Measurements from ENCODE around the gene PLPPR3. TPM values are rescaled to one million over a fixed set of nuclear protein-coding genes. Genes with fewer than 3 reads are reported as not detected.

The PLPPR3 gene
- total and polyA plus RNA-seq, 9 of the 15 experiments (the other 6 are each of a cell fraction or from before 2014, with no cell fraction given), result 0.01 to 48.2 (median 8.6) TPM

DNA sequence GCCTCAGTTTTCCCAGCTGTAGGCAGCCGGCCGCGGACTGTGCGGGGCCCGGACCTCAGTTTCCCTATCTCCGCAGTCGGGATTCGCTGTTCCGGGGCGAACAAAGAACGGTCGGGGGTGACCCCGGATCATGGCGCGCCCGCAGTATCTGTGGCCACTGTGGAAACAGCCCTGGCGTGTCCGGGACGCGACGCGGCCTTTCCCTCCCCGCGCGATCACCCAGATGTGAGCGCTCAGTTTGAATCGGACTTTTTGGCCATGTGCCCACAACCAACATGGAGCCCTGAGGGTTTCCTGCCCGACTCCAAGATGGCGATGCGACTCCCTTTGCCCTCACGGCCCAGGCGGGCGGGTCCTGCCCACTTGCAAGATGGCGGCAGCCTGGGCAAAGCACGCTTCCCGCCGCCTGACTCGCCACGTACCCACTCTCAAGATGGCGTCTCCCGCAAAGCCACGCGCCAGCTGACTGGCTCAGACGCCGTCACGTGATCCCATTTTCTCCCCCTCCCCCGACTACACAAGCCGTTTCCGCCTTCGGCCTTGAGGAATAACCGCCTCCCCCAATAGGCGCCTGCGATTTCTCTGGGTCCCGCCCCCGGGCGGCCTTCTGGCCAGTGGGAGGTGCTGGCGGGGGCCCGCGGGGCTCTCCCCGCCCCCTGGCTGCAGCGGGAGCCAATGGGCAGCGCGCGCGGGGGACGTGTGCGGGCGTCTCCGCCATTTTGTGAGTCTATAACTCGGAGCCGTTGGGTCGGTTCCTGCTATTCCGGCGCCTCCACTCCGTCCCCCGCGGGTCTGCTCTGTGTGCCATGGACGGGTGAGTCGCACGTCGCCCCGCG lies 24.8 kb downstream of the PLPPR3 start, which contains the start of gene PTBP1 (continued):
- TF ChIP-seq, protein P1, sequence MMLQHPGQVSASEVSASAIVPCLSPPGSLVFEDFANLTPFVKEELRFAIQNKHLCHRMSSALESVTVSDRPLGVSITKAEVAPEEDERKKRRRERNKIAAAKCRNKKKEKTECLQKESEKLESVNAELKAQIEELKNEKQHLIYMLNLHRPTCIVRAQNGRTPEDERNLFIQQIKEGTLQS (IDR thresholded peaks at IDR 0.05), result peak; percentile 59; the same call in 1 of the 2 replicates
- TF ChIP-seq, protein P1 (CRISPR knock-in tag; conservative IDR thresholded peaks at IDR 0.05), result peak; percentile 82; the same call in 1 of the 2 replicates
- no peak for TF ChIP-seq XRCC3 (IDR thresholded peaks at IDR 0.05)
- TF ChIP-seq RBM17 (IDR thresholded peaks at IDR 0.05; ENCODE audit: borderline replicate concordance, low read depth, low read length), result no peak
- peak; percentile 39; the same call in 1 of the 2 replicates for TF ChIP-seq DPF2 (IDR thresholded peaks at IDR 0.05)
- TF ChIP-seq MCM5 (IDR thresholded peaks at IDR 0.05; ENCODE audit: low read depth), result no peak
- no peak for TF ChIP-seq IRF2 (CRISPR knock-in tag; IDR thresholded peaks at IDR 0.05)
- TF ChIP-seq ARID2 (IDR thresholded peaks at IDR 0.05), result no peak
- TF ChIP-seq SMARCC2 (IDR thresholded peaks at IDR 0.05; ENCODE audit: low read depth), result no peak
- no peak for TF ChIP-seq ZNF76 (CRISPR knock-in tag; IDR thresholded peaks at IDR 0.05; ENCODE audit: borderline replicate concordance)
- TF ChIP-seq, protein P2, sequence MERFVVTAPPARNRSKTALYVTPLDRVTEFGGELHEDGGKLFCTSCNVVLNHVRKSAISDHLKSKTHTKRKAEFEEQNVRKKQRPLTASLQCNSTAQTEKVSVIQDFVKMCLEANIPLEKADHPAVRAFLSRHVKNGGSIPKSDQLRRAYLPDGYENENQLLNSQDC (CRISPR knock-in tag; IDR thresholded peaks at IDR 0.05), result no peak
- peak; percentile 40; the same call in 1 of the 2 replicates for TF ChIP-seq ZBED1 (IDR thresholded peaks at IDR 0.05)
- no peak for TF ChIP-seq ARHGAP35 (IDR thresholded peaks at IDR 0.05; ENCODE audit: partially characterized antibody)
- no peak for TF ChIP-seq SRSF3 (IDR thresholded peaks at IDR 0.05; ENCODE audit: insufficient read depth, low read length)
- TF ChIP-seq ZNF311 (CRISPR knock-in tag; IDR thresholded peaks at IDR 0.05), result no peak
- TF ChIP-seq ZNF174 (CRISPR knock-in tag; IDR thresholded peaks at IDR 0.05), result no peak
- no peak for TF ChIP-seq RFX7 (CRISPR knock-in tag; IDR thresholded peaks at IDR 0.05)
- no peak for TF ChIP-seq RHOXF2B (CRISPR knock-in tag; conservative IDR thresholded peaks at IDR 0.05)
- TF ChIP-seq, protein P3, sequence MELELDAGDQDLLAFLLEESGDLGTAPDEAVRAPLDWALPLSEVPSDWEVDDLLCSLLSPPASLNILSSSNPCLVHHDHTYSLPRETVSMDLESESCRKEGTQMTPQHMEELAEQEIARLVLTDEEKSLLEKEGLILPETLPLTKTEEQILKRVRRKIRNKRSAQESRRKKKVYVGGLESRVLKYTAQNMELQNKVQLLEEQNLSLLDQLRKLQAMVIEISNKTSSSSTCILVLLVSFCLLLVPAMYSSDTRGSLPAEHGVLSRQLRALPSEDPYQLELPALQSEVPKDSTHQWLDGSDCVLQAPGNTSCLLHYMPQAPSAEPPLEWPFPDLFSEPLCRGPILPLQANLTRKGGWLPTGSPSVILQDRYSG (tag; conservative IDR thresholded peaks at IDR 0.05; ENCODE audit: low read depth), result peak; percentile 86
- TF ChIP-seq SMARCB1 (IDR thresholded peaks at IDR 0.05; ENCODE audit: insufficient read length, low read depth), result no peak
- peak; percentile 34 to 38; a peak in 3 of 4 replicates for TF ChIP-seq TBL1XR1 (IDR thresholded peaks at IDR 0.05; ENCODE audit: low read length in 2 of 2)
- TF ChIP-seq ADNP (tag; IDR thresholded peaks at IDR 0.05), result no peak
- TF ChIP-seq CTBP1 (IDR thresholded peaks at IDR 0.05; ENCODE audit: borderline replicate concordance), result peak; percentile 77; the same call in 1 of the 2 replicates
- no peak for TF ChIP-seq NR2F6 (CRISPR knock-in tag; IDR thresholded peaks at IDR 0.05)
- TF ChIP-seq NUFIP1 (IDR thresholded peaks at IDR 0.05; ENCODE audit: partially characterized antibody), result no peak
- TF ChIP-seq GTF2F1 (IDR thresholded peaks at IDR 0.05; ENCODE audit: low read depth, low read length), result peak; percentile 70; the same call in 1 of the 2 replicates
- peak in 1 of 2 experiments; percentile 51; a peak in 2 of 4 replicates for TF ChIP-seq RCOR1 (IDR thresholded peaks at IDR 0.05; ENCODE audit: borderline replicate concordance in 1 of 2, low read depth in 2 of 2, low read length in 2 of 2)
- peak; percentile 67 for TF ChIP-seq GTF2E2 (tag; IDR thresholded peaks at IDR 0.05)
- no peak; the same call in 1 of the 2 replicates for TF ChIP-seq NCOR1 (IDR thresholded peaks at IDR 0.05)

Data from K562 (cell line).